Measurements from ENCODE around the gene RNF145.
A peak's percentile ranks its signal among the peaks of the same experiment; 100 is the strongest.
"Not testable (repeated sequence)": the region's sequence is repeated elsewhere in the genome, so short reads cannot be mapped to it uniquely, and the experiment has no call there.

RNF145 gene

GRCh38 chr5:159187719-159188118 lies 21.6 kb downstream of the RNF145 start:
- DNase-seq, result no peak

GRCh38 chr5:159186319-159186718 lies 23.0 kb downstream of the RNF145 start:
- DNase-seq, result no peak

- DNase-seq, result no peak
Observed at GRCh38 chr5:159185773-159186172, 23.6 kb downstream of the RNF145 start.

GRCh38 chr5:159184858-159185381 lies 24.4 kb downstream of the RNF145 start:
- peak; percentile 58 for DNase-seq

- no peak for DNase-seq
Observed at GRCh38 chr5:159184236-159184635, 25.1 kb downstream of the RNF145 start.

- no peak for DNase-seq
Observed at GRCh38 chr5:159183247-159183646, 26.1 kb downstream of the RNF145 start.

GRCh38 chr5:159182691-159183090 lies 26.7 kb downstream of the RNF145 start:
- DNase-seq, result no peak

GRCh38 chr5:159181651-159182050 lies 27.7 kb downstream of the RNF145 start:
- DNase-seq, result no peak

- no peak for DNase-seq
Observed at GRCh38 chr5:159181152-159181551, 28.2 kb downstream of the RNF145 start.

- DNase-seq, result no peak
Observed at GRCh38 chr5:159179529-159180305, 29.6 kb downstream of the RNF145 start.

- DNase-seq, result peak; percentile 41
Observed at GRCh38 chr5:159178978-159179377, 30.4 kb downstream of the RNF145 start.

- no peak for DNase-seq
Observed at GRCh38 chr5:159175547-159175946, 33.8 kb downstream of the RNF145 start.

- DNase-seq, result no peak
Observed at GRCh38 chr5:159174511-159175168, 34.7 kb downstream of the RNF145 start.

- DNase-seq, result no peak
Observed at GRCh38 chr5:159171274-159171673, 38.1 kb downstream of the RNF145 start.

- no peak for DNase-seq
Observed at GRCh38 chr5:159170021-159170420, 39.3 kb downstream of the RNF145 start.

GRCh38 chr5:159166416-159166815 lies 42.9 kb downstream of the RNF145 start:
- no peak for DNase-seq

GRCh38 chr5:159163701-159164046 lies 45.7 kb downstream of the RNF145 start:
- DNase-seq, result no peak

- peak; percentile 21 for DNase-seq
Observed at GRCh38 chr5:159163027-159163700, 46.2 kb downstream of the RNF145 start.

- DNase-seq, result no peak
Observed at GRCh38 chr5:159161361-159162214, 47.8 kb downstream of the RNF145 start.

GRCh38 chr5:159158553-159159091 lies 50.7 kb downstream of the RNF145 start:
- DNase-seq, result not testable (repeated sequence)

- DNase-seq, result no peak
Observed at GRCh38 chr5:159157552-159157951, 51.8 kb downstream of the RNF145 start.

GRCh38 chr5:159156426-159157238 lies 52.7 kb downstream of the RNF145 start:
- no peak for DNase-seq
